Middle frontal gyrus (tissue), 1 donor: ENCODE measurements around the gene OR2G2.

Source experiments
- DNase-seq: peaks from one replicate; pipeline ENCODE4 v3.0.0-alpha.2; 2015; ENCODE audit warnings: low spot score; ENCODE audit errors: extremely low spot score

OR2G2 gene, protein sequence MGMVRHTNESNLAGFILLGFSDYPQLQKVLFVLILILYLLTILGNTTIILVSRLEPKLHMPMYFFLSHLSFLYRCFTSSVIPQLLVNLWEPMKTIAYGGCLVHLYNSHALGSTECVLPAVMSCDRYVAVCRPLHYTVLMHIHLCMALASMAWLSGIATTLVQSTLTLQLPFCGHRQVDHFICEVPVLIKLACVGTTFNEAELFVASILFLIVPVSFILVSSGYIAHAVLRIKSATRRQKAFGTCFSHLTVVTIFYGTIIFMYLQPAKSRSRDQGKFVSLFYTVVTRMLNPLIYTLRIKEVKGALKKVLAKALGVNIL

DNA sequence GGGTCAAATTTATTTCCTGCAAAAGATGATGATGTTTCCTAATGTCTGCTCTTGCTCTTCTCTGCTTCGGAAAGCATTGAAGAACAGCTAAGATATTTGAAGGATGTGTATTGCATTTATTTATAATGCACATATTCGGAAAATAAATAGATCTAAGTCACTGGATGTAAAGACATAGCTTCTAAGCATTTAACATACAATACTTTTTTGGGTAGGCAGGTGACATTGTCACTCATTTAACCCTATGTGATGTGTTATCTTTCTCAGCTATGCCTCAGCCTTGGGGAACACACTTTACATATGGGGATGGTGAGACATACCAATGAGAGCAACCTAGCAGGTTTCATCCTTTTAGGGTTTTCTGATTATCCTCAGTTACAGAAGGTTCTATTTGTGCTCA is at the start of gene OR2G2:
Gene OR2G2 (plus strand): TSS at position 301 of the 400 bp plus-strand sequence. CDS start 0 bp downstream, at position 301.
- no peak for DNase-seq

DNA sequence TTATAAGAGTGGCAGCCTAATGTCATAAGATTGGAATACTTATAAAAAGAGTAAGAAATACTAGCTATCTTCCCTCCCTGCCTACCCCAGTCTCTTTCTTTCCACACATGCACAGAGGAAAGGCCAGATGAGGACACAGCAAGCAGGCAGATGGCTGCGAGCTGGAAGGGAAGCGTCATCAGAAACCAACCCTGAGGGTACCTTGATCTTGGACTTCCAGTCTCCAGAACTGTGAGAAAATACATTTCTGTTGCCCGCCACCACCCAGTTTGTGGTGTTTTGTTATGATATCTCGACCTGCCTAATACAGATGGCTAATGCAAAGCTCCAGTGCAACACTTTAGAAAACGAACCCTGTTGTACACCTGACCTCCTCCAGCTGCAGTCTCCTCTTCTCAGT is 49.6 kb upstream of the OR2G2 start:
- no peak for DNase-seq

DNA sequence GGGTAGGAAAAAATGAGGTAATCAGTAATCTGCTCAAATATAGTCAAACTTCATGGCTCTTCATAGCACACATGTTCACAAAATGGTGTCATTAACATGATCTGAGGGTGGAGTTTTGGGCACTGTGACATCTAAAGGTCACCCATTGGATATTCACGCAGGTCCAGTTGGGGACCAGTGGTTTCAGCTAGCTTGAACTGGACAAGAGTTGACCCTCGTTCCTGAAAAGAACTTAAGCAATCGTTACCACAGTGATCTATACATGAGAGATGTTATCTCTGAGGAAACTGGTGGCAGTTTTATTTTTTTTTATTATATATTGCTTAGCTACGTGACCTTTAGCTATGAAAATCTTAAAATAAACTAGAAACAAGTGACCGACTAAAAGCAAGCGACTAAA is 48.9 kb upstream of the OR2G2 start:
- DNase-seq: no peak

DNA sequence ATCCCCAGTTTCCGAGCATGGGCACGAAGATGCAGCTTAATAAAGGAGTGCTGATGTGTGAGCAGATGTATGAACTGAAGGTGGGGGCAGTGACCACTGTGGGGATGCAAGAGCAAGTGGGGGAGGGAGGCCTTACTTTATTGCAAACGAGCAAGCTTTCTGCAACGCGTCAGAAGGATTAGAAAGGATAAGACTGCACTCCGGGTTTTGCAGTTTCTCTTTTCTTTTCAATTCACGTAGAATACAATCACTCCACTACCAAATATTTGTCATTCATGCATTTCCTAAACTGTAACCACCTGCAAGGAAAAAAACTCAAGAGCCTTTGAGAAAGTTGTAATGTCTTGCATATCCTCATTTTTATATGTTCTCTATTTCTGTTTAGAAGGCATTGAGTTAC is 47.6 kb upstream of the OR2G2 start:
- DNase-seq: no peak

DNA sequence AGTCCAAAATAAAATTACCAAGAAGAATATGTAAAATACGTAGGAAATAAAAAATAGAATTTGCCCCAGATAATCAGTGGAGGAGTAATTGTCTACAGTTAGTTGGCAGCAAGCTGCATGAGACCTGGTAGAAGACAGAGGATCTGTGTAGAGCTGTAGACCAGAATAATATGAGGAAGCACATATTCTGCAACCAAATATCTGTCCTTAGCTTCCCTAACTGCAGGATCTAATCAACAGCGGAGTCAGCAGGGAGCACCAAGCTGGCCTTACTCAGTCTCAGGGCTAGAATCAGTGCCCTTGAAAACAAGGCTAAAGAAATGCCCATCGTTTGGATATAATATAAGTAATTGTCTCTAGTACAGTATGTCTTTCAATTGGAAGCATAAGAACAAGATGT is 45.3 kb upstream of the OR2G2 start:
- no peak for DNase-seq

DNA sequence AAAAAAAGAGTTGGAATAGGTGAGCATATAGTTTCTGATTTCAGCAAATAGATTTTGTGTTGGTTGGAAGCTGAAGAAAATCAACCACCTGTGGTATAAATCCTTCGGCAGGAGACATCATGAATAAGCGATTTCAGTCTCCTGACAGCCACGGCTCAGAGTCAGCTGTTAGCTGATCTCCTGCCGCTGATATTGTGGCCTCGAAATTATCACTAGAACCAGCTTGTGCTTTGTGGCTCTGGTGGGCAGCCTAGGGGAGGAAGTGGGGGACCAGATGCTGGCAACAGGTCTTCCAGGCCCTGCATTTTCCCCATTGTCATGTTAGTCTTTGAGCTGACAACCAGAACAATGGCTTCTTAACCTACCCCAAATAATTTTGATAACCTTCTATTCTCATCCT is 40.1 kb upstream of the OR2G2 start:
- DNase-seq: no peak

DNA sequence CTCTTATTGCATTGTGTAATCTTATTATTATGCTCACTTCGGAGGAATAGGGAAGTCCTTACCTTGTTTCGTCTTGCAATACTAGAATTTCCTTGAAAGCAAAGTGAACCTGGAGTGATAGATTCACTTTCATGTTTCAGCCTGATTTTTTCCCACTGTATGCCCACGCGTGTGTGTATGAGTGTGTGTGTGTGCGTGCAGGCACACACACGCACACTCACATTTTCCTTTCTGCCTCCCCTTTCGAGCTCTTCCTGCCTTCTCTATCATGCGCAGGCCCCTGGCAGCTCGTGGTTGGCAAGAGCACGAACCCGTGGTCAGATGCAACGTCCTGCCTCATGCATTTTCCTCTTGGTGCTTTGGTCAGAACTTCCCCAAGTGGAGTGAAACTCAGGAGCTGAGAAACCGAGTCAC is 39.4 kb upstream of the OR2G2 start, which contains the start of gene GCSAML:
Gene GCSAML (plus strand): TSS at position 366 of the 414 bp plus-strand sequence. CDS start 58 bp downstream, outside the sequence.
- DNase-seq: no peak

DNA sequence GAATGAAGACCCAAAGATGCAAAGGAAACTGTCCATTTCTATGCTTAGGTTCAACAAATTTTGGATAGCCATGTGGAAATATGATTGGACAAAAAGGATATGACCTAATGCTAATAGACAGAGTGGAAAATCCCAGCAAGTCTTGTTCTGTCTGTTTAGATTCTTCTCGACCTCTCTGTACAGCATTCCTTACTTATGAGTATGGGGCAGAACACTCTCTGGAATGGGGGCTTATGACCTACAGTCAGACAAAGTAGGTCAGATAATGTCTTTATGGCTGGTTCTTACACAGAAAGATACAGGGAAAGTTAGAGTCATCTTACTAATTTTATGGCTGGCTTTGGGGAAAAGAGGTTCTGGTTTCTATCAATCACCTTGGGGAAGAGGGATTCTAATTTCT is 36.4 kb upstream of the OR2G2 start:
- DNase-seq: no peak

DNA sequence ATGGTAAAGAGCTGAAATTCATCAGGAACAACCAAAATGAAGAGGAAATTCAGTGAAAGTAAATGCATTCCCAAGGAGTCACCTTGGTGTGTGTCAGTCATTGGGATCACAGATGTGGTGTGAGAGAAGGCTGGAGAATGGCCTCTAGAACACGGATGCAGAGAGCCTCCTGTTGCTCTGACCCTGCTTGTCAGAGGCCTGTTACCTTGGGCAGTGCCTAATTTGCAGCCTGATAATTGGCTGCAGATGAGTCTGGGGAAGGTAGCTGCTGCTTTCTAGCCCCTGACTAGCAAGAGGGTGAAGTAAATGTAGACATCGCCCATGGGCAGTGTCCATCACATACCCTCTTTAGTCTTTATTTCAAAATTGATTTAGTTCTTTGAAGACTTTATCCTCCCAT is 35.9 kb upstream of the OR2G2 start:
- no peak for DNase-seq

DNA sequence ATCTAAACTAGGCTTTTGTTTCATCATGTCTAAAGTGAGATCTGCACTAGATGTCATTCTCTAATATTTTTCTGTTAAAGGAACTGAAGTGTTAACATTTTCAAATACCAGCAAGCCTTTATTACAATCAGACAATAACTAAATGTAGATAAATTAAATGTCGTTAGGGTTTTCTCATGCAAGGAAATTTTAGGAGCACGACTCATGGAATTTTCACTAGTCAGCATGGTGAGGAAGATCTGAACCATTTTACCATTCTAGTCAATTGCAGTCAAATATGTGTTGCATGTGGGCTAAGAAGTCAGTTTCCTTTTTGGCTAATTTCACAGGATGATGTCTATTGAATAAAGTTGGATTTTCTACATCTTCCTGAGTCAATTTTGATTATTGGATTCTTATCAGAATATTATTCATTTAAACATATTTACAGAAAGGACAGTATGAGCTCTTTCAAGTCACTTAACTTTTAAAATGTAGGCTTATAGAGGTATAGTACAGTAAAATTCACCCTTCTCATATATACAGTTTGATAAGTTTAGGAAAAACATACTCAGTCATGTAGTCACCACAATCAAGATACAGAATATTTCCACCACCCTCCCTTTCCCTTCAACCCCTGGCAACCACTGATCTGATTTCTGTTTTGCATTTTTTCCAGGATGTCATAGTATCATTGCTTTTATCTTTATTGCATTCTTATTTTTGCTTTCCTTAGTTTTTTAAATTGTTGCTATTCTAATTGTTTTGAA is 30.1 kb upstream of the OR2G2 start:
- DNase-seq: no peak

DNA sequence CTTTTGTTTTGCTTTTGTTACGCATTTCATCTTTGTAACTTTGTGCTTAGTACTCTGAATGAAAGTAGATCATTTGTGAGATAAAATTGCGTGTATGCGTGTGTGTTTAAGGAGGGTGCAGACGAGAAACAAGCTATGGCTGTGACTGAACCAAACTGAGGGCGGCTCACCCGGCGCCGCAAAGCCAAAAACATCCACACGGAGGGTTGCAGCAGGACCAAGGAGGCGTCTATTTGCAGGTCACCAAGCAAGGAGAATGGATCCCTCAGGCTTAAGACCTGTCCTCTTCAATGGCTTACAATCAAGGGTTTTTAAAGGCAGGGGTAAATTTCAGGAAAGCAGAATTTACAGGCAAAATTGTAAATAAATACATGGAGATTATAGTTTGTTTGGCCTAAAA is 26.4 kb upstream of the OR2G2 start:
- DNase-seq: no peak

DNA sequence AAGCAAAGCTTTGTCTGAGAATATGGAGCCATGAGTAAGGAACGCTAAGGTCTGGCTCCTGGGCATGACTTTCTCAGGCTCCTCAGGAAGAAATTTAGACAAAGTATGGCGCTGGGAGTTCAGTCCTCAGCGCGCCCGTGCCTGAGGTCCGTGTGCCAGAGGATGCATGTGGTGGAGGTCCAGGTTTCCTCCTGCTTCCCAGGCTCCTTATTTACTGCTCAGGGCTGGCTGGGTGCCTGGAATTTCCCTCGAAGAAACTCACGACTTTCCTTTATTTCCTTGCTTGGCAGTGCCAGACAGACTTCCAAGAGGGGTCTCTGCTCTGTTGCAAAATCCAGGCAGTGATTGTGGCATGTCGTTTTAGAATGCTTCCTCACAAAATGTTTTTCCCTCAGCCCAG is 26.0 kb upstream of the OR2G2 start:
- DNase-seq: no peak

DNA sequence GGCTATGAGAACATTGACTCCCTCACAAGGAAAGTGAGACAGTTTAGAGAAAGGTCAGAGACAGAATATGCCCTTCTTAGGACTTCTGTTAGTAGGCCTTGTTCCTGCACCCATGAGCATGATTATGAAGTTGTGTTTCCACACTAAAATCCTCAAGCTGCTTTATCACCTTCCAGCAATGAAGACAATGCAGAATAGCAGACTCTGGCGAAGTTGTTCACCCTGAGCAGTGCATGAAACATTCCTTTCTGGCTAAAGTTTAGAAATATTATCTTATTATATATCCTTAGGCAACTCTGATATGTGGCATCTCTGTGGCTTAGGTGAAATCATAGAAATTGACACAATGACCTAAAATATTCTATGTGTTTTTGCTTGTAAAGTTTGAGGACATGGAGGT is 13.9 kb upstream of the OR2G2 start:
- DNase-seq: no peak

DNA sequence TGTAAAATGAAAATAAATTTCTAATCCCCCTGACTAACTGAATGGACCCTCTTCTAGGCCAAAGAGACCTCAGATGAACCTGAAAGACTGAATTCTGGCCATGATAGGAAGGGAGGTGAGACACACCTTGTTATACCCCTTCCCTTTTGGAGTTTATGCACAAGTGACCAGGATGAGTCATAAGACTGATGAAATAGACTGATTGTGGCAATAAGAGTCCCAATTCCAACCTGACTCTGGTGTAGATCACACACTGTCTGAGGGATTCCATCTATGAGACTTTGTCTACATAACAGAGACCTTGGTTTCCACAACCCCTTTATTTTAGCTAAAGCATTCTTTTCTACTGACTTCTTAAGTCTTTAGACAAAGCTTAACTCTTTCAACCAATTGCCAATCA is 13.5 kb upstream of the OR2G2 start:
- no peak for DNase-seq

DNA sequence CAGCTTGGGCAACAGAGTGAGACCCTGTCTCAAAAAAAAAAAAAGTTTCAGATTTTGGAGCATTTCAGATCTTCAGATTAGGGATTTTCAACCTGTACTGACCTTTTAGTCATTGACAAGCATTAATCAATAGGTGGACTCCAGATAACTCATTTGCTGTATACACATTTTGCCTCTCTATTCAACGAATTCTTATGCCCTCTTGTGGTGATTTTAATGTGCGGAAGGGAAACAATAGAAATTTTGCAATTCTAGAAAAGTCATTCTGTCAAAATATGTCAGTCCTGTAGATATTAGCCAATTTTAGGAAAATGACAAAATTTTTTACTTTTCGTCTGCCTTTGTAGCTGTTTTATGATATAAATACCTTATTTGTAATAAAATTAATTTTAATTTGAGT is 11.6 kb upstream of the OR2G2 start:
- no peak for DNase-seq

DNA sequence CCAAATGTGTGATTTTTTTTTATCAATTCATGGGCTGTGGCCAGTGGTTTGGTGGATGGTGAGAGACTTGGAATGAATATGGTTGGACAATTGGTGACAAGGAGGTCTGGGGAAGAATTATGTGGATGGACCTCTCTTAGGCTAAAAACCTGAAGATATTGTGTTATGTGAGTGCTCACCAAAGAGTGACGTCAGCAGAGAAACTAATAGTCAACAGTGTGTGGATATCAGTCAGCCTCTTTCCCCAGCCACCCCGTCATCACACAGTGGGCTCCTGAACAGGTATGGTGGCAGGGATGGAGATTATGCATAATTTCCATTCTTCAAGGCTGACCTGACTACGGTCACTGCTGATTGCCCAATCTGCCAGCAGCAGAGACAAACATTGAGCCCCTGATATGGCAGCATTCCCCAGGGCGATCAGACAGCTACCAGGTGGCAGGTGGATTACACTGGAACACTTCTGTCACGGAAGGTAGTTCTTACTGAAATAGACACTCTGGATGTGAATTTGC is 9.2 kb upstream of the OR2G2 start:
- DNase-seq: no peak

DNA sequence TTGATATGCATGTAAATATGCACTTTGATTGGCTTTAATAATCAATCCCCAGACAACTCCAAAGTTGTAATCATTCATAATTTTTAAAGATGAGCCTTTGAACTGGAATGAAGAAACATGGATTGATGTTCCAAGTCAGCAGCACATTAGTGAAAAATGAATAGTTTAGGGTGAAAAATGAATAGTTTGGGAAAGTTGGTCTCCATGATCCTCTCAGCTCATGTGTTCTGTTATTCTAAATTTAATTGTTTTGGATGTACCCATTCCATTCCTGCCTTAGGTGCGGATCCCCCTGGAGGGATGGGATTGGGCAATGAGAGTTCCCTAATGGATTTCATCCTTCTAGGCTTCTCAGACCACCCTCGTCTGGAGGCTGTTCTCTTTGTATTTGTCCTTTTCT is 17.1 kb downstream of the OR2G2 start, which contains the start of gene OR2G3:
Gene OR2G3 (plus strand): TSS at position 301 of the 400 bp plus-strand sequence. CDS start 0 bp downstream, at position 301.
- DNase-seq: no peak

DNA sequence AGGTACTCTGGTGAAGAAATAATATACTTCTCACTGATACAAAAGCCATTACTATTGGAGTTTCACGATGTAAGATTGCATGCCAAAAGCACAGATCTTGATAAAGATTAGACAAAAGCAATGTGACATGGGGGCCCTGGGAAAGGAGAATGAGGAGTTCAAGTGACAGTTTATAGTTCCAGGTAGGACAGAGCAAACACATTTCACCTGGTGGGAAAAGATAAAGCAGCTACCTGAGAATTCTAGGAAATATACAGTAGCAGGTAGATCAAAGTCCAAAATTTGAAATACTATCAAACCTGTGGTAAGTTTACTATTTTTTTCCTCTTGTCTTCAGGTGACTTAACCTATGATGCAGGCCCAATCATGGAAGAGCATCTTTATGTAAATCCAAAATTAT is 25.2 kb downstream of the OR2G2 start:
- no peak for DNase-seq

DNA sequence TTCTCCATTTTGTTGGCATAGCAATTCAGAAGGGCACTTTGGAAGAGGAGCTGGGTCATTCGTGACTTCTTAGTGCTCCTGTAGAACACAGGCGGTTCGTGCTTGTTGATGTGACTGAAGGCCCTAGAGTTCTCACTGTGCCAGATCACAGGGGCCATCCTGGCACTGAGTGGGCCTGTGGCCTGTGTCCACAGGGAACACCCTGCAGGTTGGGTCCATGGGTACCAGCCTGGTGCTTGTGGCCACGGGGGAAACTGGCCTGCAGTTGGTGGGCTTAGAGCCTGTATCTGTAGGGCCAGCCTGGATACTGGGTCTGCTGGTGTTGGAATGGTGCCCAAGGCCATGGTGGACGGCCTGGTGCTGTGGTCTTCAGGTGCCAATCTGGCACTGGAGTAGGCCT is 26.5 kb downstream of the OR2G2 start:
- DNase-seq: no peak

DNA sequence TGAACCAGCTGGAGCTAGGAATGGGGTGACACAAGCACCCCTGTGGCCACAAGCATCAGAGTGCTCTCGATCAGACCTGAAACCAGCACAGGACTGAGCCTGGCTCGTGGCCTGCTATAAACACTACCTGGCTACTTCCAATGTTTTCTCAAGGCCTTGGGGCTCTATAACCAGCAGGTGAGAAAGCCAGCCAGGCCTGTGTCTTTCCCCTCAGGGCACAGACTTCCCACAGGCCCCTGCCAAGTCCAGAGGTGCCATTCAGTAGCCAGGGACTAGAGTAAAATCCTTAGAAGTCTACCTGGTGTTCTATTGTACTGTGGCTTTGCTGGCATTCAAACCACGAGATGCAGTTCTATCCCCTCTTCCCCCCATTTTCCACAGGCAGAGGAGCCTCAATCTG is 39.8 kb downstream of the OR2G2 start:
- no peak for DNase-seq

DNA sequence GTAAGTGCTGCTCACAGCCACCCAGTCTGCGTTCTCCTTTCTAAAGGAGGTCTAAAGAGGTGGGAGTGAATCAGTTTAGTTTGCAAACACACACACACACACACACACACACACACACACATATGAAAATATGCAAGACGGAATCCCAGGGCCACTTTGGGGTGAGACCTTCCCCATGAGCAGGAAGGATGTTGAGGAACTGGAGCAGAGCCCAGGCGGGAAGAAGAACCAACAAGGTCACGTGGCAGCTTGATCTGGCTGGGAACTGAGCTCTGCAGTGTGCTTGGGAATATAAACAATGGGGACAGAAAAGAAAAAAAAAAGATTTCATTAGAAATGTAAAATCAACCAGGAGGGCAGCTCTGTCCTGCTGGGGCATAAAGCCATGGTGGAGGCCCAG is 49.9 kb downstream of the OR2G2 start:
- DNase-seq: no peak

DNA sequence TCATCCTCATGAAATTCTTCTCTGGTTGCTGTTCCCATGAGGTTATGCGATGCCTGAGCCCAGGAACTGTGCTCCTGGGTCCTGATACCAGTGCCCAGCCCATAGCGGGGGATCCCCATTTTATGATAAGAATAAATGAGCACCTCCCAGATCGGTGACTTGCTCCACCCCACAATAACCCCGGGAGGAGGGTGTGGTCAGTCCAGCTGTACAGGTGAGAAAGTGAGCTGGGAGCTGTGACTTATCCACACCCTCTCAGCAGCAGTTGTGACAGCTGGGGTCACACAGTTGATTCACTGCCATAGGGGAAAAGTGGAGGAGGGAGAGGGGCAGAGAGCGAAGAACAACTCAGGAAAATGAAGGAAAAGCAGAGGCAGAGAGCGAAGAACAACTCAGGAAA is 50.6 kb downstream of the OR2G2 start:
- no peak for DNase-seq
